Measurements from ENCODE around the gene KAT2B.

The KAT2B gene

DNA sequence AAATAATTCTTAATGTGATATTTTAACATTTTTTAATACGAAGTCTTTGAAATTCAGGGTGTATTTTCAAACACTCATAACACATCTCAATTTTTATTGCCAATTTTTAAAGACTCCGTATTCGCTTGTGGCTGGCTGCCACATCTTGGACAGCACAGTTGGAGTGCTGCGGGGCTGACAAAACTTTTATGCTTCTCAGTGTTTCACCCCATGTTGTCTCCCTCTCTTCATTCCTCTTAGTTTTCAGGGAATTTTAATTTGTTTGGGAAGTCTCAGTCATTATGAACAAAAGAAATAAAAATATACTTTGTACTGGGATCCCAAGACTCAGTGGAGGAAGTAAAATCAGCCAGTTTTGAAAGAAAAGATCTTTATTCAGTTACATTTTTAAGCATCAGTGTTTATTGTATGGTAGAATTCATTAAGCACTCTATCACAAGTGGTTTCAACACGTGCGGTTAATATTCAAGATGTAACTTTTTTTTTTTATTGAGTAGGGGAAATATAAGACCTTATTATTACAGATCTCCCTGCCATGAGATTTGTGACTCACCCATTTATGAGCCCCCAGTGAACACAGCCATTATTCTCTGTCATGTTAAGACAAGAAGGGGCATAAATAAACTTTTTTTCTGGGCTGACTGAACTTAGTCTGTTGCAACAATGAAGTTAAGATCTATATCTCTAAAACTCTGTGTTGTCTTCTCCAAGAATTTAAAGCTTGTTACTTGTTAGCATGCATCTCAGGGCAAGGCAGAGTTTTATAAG is 26.8 kb downstream of the KAT2B start:
- DNase-seq = no peak

DNA sequence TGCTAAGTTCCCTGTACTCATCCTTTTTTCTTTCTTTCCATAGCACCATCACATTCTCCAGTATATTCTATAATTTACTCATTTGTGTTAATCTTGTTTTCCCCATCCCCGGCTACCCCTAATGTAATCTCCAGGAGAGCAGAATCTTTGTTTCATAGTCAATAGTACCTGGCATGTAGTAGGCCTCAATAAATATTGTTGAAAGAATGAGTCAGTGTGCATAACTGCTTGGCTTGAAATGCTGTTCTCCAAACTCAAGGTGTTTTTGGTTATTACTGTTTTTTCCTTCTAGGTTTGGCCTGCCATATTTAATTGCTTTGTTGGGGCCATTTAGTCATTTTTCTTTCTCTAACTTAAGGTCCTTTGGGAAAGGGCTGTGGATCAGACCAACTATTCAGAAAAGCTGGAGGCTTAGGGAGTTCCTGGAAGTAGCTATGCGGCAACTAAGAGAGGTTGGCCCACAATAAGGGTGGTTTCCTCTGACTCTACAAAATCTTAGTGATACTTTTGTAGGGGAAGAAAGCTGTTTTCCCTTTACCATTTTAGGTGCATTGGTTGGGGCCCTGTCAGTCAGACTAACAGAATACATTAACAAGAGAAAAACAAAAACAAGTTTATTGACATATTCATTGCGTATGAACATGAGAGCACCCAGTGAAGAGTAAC is 28.4 kb downstream of the KAT2B start:
- DNase-seq = no peak

DNA sequence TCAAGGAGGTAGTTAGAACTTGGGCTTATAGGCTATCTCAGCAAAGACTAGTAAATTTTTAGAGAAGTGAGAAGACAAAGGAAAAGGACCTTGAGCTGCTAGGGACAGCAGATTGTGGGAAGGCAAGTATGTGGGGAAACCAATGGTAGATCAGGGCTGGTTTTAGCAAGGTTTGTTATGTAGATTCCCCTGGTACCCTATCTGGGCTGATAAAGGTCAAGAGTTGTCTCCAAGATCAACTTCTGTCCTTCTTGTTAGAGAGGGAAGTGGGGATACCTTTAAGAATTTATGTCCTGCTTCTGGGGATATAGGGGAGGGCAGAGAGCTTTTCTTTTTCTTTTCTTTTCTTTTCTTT is 28.9 kb downstream of the KAT2B start:
- no peak for DNase-seq

DNA sequence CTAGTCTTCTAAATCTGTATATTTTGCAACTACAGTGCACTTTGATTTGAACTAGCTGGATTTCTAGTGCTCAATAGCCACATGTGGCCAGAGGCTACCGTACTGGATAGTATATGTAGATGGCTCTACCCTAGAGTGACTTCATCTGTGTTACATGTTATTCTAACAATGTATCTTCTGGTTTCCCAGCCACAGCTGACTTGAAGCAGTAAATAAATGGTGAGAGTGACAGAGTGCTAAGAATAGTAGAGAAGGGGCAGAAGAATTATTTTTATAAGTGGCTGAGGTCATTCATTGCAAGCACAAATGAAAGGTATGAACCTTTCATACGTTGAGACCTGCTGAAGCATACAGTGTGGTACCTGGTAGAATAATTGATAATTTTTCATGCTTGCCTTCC is 30.9 kb downstream of the KAT2B start:
- no peak for DNase-seq

DNA sequence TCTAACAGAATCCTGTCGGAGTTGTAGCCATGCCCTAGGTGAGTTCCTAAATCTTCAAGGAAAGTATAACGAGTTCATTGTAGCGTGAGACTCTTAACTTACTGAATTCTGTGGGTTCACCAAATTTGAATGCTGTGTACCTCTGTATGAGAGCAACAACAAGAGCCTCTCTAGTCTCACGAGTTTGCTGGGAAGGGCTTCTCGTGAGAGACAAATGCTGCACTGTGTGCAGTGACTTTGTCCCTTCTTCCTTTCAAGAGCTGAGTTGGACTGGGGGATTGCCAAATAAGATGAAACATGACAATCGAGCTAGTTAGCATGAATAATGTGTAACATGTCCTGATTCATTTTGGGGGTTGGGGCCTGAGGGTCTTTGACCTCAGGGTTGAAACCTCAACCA is 32.2 kb downstream of the KAT2B start:
- DNase-seq = no peak

DNA sequence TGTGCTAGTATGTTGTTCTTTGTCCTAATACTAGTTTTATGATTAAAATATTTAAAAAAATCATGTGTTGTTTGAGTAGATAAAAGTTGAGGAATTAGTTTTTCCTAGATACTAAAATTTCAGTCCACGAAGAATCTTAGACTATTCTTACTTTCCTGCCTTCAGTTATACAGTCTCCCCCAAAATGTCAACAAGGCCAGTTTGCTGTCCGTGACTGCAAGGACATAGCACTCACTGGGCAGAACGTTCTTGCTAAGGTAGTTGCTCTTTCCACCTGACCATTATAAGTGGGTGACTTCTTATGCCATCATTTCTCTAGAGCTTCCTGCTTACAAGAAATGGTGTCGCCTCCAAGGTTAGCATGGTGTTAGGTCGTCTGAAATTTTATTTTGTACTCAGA is 32.8 kb downstream of the KAT2B start:
- no peak for DNase-seq

DNA sequence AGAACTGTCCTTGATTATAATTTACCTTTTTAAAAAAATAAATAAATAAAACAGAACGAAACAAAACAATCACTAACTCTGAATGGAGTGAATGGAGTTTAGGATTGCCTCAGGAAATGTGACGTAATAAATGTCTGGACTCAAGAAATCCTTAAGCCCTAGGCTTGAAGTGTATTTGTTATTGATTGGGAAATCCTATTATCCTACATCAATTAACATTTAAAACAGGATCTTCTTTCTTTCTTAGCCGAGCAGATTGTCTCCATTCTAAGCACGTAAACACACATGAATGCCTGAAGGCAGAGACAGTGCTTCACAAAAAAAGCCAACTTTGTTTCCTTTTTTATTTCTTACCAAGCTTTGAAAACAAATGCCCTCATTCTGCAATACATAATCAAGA is 33.4 kb downstream of the KAT2B start:
- no peak for DNase-seq

DNA sequence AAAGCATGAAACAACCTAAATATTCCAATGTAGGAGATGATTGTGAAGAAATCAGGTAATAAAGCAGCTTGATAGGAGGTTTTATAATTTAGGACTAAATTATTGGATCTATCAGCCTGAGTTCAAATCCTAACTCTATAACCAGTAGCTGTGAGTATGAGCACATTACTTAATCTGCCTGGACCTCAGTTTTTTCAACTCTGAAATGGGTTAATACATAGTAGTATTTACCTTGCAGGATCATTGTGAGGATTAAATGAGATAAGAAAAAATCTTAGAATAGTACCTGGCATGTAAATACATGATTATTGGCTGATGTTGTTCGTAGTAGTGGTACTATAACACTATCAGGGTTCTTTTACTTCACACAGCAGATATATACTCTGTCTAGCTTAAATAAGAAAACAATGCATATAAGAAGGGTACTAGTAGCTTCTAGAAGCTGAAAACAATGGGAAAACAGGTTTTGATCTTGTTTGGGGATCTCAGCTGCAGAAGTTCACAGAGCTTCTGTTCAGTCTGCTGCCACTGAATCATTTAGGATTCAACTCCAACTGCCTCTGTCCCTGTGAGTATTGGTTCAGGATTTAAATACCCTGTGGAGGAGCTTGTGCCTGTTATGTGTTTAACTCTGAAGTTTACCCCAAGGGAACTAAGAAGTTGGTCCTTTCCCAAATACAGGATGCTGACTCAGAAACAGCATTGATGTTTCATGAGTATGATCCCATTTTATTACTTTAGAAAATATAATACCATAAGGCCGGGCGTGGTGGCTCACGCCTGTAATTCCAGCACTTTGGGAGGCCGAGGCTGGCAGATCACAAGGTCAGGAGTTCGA is 34.2 kb downstream of the KAT2B start:
- no peak for DNase-seq

DNA sequence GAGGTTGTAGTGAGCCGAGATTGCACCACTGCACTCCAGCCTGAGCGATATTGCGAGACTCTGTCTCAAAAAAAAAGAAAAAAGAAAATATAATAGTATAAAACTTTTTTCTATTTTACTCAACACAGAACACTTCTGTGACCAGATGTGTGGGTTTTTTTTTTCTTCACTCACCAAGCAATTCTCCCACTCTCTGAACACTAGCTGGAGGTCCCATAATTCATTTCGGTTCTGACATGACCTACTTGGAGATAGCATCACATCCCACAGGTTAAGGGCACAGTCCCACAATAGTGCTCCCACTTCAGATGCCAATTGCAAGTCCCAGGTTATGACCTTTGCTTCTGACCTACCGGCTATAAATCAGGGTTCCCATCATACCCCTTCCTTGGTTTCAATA is 35.0 kb downstream of the KAT2B start:
- DNase-seq = no peak

DNA sequence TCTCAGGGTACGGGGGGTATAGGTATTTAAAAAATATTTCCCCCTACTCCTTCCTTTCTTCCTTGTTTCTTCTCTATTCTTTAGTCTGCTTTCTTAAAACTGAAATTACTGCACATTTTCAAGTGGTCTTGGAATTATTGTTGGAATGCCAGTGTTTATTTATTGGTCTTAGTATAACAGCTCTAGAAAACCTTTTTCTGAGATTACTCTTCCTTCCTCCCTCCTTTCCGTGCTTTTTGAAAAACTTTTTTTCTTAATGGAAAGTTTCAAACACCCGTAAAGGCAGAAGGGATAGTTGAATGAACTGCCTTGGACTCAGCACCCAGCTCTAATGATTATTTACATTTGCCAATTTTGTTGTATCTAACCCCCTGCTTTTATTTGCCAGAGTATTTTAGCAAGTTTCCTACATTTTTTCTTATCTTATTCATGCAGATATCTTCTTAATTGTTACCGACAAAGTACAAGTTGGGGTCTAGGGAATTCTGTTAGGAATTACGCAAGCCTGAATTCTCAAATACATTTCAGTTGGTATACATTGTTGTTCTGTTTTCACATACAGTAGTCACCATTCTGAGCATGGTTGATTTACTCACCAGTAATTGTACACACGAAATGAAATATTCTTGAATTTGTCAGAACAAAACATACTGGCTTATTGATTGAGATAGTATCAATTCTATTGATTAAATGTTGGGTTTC is 36.2 kb downstream of the KAT2B start:
- no peak for DNase-seq

DNA sequence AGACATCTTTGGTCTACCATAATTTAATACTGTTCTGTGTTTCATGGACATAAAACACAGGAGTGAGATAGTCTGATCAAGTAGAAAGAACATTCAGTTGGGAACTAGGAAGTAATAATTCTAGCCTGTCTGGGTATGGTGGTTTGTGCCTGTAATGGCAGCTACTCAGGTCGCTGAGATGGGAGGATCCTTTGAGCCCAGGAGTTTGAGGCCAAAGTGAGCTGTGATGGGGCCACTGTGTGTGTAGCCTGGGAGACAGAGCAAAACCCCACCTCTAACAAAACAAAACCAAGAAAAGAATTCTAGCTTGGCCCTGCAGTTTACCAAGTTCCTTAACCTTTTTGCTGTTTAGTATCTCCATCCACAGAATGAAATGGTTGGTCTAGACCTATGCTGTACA is 36.8 kb downstream of the KAT2B start:
- DNase-seq = no peak

DNA sequence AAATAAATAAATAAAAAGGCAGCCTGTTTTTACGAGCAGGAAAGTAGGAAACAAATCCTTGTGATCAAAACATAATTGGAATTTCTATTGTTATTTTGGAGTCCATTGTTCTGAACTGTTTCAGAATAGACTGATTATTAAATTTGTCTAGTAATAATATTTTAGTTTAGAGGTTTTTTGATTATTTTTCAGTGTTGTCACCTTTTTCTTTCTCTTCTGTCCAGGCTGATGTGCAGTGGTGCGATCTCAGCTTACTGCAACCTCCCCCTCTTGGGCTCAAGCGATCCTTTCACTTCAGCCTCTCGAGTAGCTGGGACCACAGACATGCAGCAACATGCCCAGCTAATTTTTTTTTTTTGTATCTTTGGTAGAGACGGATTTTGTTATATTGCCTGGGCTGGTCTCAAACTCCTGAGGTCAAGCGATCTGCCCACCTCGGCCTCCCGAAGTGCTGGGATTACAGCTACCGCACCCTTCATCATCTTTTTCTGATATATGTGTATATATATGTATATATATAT is 38.0 kb downstream of the KAT2B start:
- no peak for DNase-seq

DNA sequence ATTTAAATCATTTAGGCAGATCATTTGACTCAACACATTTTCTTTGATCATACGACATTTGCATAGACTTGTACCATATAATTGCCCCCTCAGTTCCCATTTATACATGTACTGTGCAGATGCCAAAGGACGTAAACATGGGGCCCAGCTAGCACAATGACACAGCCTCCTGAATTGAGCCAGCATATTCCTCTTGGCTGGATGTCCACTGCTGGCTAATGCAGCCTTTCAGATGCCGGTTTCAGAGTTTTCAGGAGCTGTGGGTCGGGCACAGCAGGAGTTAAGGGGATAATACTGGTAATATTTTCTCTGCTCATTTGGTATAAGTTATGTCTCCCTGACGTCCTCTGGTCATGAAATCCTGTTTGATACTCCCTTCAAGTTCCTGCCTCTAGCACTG is 39.4 kb downstream of the KAT2B start:
- no peak for DNase-seq

DNA sequence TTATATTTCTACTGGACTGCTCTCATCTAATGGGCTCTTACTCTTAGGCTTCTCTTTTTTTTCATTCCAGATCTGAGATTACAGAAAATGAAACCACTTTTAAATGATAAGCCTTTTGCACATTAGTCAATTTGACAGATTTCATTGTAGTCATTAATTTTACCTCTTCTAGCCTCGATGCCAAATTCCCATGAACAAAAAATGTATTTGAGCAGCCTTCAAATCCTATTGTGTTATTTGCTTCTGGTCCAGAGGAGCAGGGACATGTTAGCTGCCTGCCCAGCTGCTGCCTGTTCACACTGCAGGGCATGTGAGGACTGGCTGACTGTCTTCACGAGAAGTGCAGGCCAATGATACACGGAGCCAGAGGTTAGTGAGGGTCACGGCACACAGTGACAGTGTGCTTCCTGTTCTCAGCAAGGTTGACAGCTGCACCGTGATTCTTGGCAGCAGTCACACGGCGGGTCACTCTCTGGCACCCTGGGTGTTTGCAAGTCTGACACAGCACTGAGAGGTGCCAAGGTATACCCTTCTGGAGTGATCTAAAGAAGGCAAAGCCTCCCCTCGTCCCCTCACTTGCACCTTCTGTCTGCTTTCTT is 40.8 kb downstream of the KAT2B start:
- peak; percentile 17 to 46 for DNase-seq

DNA sequence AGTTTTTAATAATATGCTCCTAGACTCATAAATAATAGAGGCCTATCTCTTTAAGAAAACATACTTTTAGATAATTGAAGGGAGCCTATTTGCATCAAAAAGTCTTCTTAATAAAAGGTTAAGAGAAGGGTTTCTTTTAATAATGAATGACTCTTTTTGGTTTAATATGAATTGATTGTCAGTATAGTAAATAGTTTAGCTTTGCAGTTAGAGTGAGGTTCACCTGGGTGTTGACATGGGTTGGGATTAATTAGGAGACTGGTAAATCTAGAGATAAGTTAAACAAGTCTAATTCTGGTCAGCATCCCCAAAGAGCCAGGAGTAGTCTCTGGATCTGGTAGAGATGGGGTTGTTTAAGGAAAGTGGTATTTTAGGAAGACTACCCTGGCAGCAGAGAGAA is 43.0 kb downstream of the KAT2B start:
- DNase-seq = no peak

DNA sequence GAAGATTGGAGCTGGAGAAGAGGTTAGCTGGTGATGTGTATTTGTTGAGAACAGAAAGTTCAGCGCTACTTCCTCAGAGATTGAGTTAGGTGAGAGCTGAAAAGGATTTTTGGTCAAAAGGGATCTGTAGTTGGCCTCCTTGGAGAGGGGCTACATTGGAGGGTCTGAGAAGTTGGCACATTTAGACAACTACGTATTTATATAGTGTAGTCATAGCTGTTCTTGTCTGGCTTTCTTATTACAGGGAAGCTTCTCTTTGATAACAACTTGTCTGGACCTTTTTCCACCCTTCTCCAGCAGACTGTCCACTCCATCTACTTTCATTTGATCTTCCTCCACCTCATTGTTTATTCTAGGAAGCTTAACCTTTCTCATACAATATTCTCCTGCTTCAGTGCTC is 43.7 kb downstream of the KAT2B start:
- DNase-seq = no peak

DNA sequence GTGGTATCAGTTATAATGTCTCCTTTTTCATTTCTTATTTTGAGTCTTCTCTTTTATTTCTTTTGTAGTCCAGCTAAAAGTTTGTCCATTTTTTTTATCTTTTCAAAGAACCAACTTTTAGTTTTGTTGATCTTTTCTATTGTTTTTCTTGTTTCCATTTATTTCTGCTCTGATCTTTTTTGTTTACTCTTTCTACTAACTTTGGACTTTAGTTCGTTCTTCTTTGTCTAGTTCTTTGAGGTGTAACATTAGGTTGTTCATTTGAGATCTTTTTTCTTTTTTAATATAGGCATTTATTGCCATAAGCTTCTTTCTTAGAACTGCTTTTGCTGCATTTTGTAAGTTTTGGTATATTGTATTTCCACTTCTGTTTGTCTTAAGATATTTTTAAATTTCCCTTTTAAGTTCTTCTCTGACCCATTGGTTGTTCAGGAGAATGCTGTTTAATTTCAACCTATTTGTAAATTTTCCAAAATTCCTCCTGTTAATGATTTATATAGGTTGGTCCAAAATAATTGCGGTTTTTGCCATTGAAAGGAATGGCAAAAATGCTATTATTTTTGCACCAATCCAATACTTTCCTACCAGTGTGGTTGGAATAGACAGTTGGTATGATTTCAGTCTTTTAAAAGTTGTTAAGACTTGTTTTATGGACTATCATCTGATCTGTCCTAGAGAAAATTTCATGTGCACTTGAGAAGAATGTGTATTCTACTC is 51.2 kb downstream of the KAT2B start:
- DNase-seq = no peak

DNA sequence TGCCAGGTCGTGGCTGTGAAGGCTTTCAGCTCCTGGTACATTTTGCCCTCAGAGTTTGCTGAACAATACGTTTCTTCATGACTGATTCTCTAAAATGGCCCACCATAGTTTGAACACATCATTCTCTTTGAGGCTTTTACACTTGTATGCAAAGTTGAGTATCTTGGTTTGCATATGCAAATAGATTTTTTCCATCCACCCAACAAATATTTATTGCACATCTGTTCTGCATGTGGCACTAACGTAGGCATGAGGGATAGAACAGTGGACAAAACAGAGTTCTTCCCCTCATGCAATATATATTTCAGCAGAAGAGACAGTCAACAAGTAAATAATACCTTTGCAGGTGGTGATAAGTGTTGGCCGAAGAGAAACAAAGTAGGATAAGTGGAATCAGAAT is 55.2 kb downstream of the KAT2B start:
- no peak for DNase-seq

DNA sequence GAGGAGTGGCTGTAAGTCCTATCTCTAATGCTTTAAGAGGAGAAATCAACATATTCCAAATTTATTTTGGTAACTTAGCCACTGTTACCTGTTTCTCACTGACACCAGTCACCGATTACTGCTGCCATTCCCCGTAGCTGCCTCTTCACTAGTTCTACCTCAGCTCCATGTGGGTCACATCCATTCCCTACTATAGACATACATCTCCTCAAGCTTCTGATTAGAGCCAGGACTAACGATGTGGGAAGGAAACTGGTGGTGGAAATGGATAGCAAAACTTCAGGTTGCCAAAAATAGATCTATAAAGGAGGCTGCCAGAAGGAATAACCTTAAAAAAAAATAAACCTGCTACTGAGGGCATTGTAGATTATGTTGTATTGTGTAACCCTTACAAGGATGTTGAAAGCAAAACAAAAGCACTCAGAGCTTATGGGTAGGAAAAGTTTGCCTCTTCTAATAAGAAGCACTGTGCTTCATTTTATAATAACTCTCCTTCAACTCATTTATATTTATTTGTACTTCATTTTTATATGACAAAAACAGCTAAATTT is 56.0 kb downstream of the KAT2B start:
- no peak for DNase-seq

DNA sequence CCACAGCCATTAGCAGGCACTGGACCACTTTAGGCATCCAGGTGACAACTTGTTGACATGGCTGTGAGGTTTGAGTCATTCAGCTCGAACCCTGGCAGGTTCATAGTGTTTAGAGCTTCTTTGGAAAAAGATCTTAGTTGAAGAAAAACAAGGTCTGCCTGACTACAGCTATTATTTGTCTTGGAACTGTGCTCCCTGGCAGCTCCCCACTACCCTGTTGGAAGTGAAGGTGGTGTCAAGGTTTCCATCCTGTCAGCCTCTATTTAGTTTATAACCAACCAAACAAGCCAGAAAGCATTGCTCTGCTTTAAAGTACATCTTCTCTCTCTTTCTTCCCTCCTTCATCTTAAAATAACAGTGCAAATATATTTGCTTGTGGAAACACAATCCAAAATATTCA is 56.8 kb downstream of the KAT2B start:
- no peak for DNase-seq

DNA sequence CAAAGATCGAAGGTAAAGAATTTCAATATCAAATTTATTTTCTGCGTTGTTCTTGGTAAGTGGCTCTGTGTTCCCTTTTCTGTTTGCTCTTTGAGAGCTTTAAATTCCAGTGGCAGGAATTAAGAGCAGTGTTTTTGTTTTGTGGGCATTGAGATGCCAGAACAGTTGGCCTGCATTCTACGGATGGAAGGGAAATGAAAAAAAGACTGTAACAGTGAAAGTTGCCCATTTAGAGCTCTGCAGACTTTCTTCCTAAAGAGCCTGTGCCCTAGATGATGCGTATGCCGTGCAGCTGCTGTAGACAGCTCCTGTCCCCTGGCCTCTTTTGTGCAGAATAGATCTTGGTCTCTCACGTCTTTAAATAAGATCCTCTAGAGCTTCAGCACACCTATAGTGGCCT is 58.8 kb downstream of the KAT2B start:
- no peak for DNase-seq

DNA sequence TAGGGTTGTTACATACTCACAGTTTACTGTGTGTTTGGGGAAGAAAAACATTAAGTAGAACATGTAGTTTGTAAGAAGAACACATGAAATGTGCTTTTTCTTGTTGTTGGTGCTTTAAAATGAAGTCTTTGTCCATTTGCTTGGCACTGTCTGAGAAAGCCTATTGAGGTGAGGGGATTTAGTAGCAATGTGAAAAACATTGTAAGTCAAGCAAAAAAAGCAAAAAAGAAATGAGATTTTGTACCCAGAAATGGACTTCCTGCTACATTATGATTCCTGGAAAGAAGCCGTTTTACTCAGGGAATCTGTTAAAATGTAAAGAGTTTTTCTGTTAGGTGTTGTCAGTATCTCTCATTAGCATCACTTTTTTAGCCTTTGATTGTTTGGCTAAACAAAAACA is 59.9 kb downstream of the KAT2B start:
- peak in 1 of 2 donors; percentile 21 for DNase-seq

All from CD4-positive, alpha-beta T cell treated with Interferon alpha-2 for 1 hour (primary cell).